Measurements from ENCODE around the gene MKRN2OS.

DNA sequence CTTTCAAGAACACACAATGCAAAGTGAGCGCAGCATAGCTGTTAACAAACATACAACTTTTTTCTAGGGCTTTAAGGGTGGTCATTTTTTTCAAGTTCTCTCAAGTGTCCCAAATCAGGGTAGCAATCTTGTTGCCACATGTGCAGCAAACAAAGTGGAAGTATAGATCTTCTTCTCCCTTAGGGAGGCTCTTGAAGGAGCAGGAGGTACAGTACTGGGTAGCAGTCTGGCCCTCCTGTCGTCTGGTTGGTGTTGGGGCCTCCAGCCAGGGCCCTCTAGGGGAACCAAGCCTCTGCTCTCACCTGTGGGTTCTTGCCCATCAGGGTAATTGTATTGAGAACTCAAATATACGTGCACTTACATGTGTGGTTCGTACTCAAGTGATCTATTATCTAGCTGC, 37.4 kb upstream of the MKRN2OS start:
- TF ChIP-seq CTCF (IDR thresholded peaks at IDR 0.05) (no peak), POLR2A (IDR thresholded peaks at IDR 0.05) (no peak)

Measured in body of pancreas (tissue), 4 donors.